Testis (tissue), 2 donors: Measurements from ENCODE around the gene C11orf65.

Source experiments
- CTCF ChIP-seq, 3 experiments: fragments of 450-650 bp in 2 of 3; fragments of 200-600 bp in 1 of 3; sonication (generic) in 1 of 3; IDR thresholded peaks; one replicate each; pipeline ENCODE4 v1.5.1; 2016 to 2019; ENCODE audit warnings: antibody characterized with exemption in 3 of 3, mild to moderate bottlenecking in 2 of 3, moderate library complexity in 1 of 3
- POLR2A ChIP-seq: fragments of 450-650 bp; IDR thresholded peaks from one replicate; pipeline ENCODE4 v1.6.1; 2017; ENCODE audit warnings: antibody characterized with exemption, mild to moderate bottlenecking, moderate library complexity

- TF ChIP-seq CTCF (IDR thresholded peaks at IDR 0.05) (no peak), POLR2A (no peak)
Observed at GRCh38 chr11:108346451-108346850, 120.9 kb downstream of the C11orf65 start.
